WTC11 (cell line): ENCODE data around the gene OSGEP.

Source experiments
- FOXK1 ChIP-seq: sonication (generic); formaldehyde crosslinking; IDR thresholded peaks from 2 replicates; pipeline ENCODE4 v1.8.0; 2022; ENCODE audit warnings: mild to moderate bottlenecking, moderate library complexity, missing genetic modification reagents
- TF ChIP-seq, protein P1 (sequence below): sonication (generic); formaldehyde crosslinking; IDR thresholded peaks from 2 replicates; pipeline ENCODE4 v1.8.1; 2023; ENCODE audit warnings: mild to moderate bottlenecking, missing genetic modification reagents, moderate library complexity
- TF ChIP-seq, protein P2 (sequence below): fragments of 200-600 bp; IDR thresholded peaks from 2 replicates; pipeline ENCODE4 v1.8.0; 2022; ENCODE audit warnings: antibody characterized with exemption
- TF ChIP-seq, protein P3 (sequence below): sonication (generic); formaldehyde crosslinking; IDR thresholded peaks from 2 replicates; pipeline ENCODE4 v1.8.0; 2022; ENCODE audit warnings: mild to moderate bottlenecking, missing genetic modification reagents
- TF ChIP-seq, protein P4 (sequence below): sonication (generic); formaldehyde crosslinking; IDR thresholded peaks from 2 replicates; pipeline ENCODE4 v1.8.0; 2022; ENCODE audit warnings: mild to moderate bottlenecking, missing genetic modification reagents
- TF ChIP-seq, protein P5 (sequence below): sonication (generic); formaldehyde crosslinking; IDR thresholded peaks from 2 replicates; pipeline ENCODE4 v1.8.1; 2022; ENCODE audit warnings: low read depth, missing genetic modification reagents, borderline replicate concordance

DNA sequence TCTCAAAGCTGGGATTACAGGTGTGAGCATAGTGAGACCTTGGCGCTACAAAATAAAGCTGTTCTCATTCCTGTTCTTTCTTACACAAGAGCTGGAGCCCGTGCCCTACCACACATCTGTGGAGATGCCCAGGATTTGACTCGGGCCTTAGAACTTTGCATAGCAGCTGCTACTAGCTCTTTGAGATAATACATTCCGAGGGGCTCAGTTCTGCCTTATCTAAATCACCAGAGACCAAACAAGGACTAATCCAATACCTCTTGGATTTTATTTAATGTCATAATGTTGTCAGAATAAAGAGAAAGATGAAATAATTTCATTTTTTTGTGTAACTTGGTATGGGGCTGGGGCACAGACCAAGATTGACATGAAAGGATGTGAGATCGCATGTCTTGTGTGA is 22.2 kb upstream of the OSGEP start:
- TF ChIP-seq, protein P1, sequence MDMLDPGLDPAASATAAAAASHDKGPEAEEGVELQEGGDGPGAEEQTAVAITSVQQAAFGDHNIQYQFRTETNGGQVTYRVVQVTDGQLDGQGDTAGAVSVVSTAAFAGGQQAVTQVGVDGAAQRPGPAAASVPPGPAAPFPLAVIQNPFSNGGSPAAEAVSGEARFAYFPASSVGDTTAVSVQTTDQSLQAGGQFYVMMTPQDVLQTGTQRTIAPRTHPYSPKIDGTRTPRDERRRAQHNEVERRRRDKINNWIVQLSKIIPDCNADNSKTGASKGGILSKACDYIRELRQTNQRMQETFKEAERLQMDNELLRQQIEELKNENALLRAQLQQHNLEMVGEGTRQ (CRISPR knock-in tag), result no peak
- TF ChIP-seq, protein P2, sequence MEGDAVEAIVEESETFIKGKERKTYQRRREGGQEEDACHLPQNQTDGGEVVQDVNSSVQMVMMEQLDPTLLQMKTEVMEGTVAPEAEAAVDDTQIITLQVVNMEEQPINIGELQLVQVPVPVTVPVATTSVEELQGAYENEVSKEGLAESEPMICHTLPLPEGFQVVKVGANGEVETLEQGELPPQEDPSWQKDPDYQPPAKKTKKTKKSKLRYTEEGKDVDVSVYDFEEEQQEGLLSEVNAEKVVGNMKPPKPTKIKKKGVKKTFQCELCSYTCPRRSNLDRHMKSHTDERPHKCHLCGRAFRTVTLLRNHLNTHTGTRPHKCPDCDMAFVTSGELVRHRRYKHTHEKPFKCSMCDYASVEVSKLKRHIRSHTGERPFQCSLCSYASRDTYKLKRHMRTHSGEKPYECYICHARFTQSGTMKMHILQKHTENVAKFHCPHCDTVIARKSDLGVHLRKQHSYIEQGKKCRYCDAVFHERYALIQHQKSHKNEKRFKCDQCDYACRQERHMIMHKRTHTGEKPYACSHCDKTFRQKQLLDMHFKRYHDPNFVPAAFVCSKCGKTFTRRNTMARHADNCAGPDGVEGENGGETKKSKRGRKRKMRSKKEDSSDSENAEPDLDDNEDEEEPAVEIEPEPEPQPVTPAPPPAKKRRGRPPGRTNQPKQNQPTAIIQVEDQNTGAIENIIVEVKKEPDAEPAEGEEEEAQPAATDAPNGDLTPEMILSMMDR, result no peak
- TF ChIP-seq, protein P3, sequence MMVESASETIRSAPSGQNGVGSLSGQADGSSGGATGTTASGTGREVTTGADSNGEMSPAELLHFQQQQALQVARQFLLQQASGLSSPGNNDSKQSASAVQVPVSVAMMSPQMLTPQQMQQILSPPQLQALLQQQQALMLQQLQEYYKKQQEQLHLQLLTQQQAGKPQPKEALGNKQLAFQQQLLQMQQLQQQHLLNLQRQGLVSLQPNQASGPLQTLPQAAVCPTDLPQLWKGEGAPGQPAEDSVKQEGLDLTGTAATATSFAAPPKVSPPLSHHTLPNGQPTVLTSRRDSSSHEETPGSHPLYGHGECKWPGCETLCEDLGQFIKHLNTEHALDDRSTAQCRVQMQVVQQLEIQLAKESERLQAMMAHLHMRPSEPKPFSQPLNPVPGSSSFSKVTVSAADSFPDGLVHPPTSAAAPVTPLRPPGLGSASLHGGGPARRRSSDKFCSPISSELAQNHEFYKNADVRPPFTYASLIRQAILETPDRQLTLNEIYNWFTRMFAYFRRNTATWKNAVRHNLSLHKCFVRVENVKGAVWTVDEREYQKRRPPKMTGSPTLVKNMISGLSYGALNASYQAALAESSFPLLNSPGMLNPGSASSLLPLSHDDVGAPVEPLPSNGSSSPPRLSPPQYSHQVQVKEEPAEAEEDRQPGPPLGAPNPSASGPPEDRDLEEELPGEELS (CRISPR knock-in tag), result no peak
- no peak for TF ChIP-seq FOXK1
- TF ChIP-seq, protein P4, sequence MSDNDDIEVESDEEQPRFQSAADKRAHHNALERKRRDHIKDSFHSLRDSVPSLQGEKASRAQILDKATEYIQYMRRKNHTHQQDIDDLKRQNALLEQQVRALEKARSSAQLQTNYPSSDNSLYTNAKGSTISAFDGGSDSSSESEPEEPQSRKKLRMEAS (CRISPR knock-in tag), result no peak
- TF ChIP-seq, protein P5, sequence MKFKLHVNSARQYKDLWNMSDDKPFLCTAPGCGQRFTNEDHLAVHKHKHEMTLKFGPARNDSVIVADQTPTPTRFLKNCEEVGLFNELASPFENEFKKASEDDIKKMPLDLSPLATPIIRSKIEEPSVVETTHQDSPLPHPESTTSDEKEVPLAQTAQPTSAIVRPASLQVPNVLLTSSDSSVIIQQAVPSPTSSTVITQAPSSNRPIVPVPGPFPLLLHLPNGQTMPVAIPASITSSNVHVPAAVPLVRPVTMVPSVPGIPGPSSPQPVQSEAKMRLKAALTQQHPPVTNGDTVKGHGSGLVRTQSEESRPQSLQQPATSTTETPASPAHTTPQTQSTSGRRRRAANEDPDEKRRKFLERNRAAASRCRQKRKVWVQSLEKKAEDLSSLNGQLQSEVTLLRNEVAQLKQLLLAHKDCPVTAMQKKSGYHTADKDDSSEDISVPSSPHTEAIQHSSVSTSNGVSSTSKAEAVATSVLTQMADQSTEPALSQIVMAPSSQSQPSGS, result no peak
